GM23248 (cell line): Measurements from ENCODE around the gene CDHR3.

Experiments
- EZH2 ChIP-seq: fragments of 200-600 bp; sonication (generic); IDR thresholded peaks from 2 replicates; pipeline ENCODE4 v1.6.1; 2018; ENCODE audit warnings: antibody characterized with exemption, mild to moderate bottlenecking; ENCODE audit not compliant: insufficient read depth, poor library complexity, severe bottlenecking
- EZH2phosphoT487 ChIP-seq: fragments of 200-600 bp; sonication (generic); IDR thresholded peaks from 2 replicates; pipeline ENCODE4 v1.6.1; 2018; ENCODE audit warnings: antibody characterized with exemption, moderate library complexity, mild to moderate bottlenecking, low read depth; ENCODE audit not compliant: insufficient read depth

GRCh38 chr7:106052681-106053080, 89.6 kb downstream of the CDHR3 start:
- TF ChIP-seq EZH2, result no peak
- no peak for TF ChIP-seq EZH2phosphoT487
